ENCODE results near the gene URB1. TPM values are rescaled to one million over a fixed set of nuclear protein-coding genes. Genes with fewer than 3 reads are reported as not detected.

Gene URB1
- total and polyA plus RNA-seq, 9 of the 15 experiments (the other 6 are each of a cell fraction or from before 2014, with no cell fraction given) = 0.97 to 53.6 (median 21.5) TPM

- intact Hi-C loops (cut with micrococcal nuclease) (no loop called here), in situ Hi-C loops (cut with MboI) (no loop called here)
- no TSS peak for BruUV-seq (replicated peaks)
- no peak overlapping the region for H3K4me2 ChIP-seq (ENCODE audit: insufficient read depth, low read length)
- FAIRE-seq = no peak
- no peaks in the 10 kb centered on the region for H4K20me1 ChIP-seq (replicated peaks; ENCODE audit: control insufficient read depth, insufficient read depth, low read length)
- H3K79me2 ChIP-seq (ENCODE audit: control insufficient read depth, insufficient read depth, low read length) = no peaks in the 10 kb centered on the region
- no peak overlapping the region for H2AFZ ChIP-seq (ENCODE audit: low read depth, low read length)
- ChIA-PET POLR2A (no interaction called here), CTCF (ENCODE audit: low intra/inter-chr PET ratio) (no interaction called here)
- peaks cover 0 to 7% of the 10 kb centered on the region in 2 experiments; a peak in 2 of 5 replicates for H3K4me1 ChIP-seq (replicated peaks in 1 of 2; ENCODE audit: control insufficient read depth in 2 of 2, insufficient read depth in 2 of 2, low read length in 2 of 2)
- ATAC-seq = no peak
- TF ChIP-seq CBX3 (IDR thresholded peaks at IDR 0.05; ENCODE audit: borderline replicate concordance in 1 of 2, low read length in 2 of 2) (no peak), NFXL1 (CRISPR knock-in tag; IDR thresholded peaks at IDR 0.05) (no peak), MCM3 (IDR thresholded peaks at IDR 0.05) (no peak), TFAM (CRISPR knock-in tag; conservative IDR thresholded peaks at IDR 0.05) (no peak), ZNF780A (CRISPR knock-in tag; IDR thresholded peaks at IDR 0.05) (no peak), ZNF431 (CRISPR knock-in tag; IDR thresholded peaks at IDR 0.05) (no peak), HDAC2 (IDR thresholded peaks at IDR 0.05) (no peak)
- no peak overlapping the region for H3K27ac ChIP-seq (ENCODE audit: extremely low read depth, low read depth, low read length)
- H3K9me1 ChIP-seq (ENCODE audit: control insufficient read depth, insufficient read depth, low read length) = no peaks in the 10 kb centered on the region
- no peaks in the 10 kb centered on the region for H3K36me3 ChIP-seq (ENCODE audit: control insufficient read depth, insufficient read depth, low read length)
- H3K4me3 ChIP-seq = no peak overlapping the region
- H3K9me3 ChIP-seq (replicated peaks; ENCODE audit: control insufficient read depth, insufficient read depth, low read depth, low read length) = no peaks in the 10 kb centered on the region
- 1% methylated on average over 5 of the region's 5 CpGs for WGBS (ENCODE audit: insufficient coverage, low coverage, missing lambda C conversion rate)
- no peak overlapping the region for H3K9ac ChIP-seq (ENCODE audit: insufficient read depth in 1 of 2, low read depth in 2 of 2, low read length in 2 of 2)
- H3K27me3 ChIP-seq (ENCODE audit: control insufficient read depth in 2 of 2, insufficient read depth in 2 of 2, low read length in 2 of 2) = peaks cover 12 to 15% of the 10 kb centered on the region in 2 experiments
- DNase-seq (ENCODE audit: extremely low read depth in 1 of 4, low spot score in 3 of 4) = no peak
Observed at GRCh38 chr21:32424674-32425073, 31.9 kb upstream of the URB1 start.

- no peak for TF ChIP-seq FOXA1 (IDR thresholded peaks at IDR 0.05; ENCODE audit: borderline replicate concordance)
- no peak for TF ChIP-seq ZBED1 (IDR thresholded peaks at IDR 0.05)
- no peak for TF ChIP-seq CHCHD3 (CRISPR knock-in tag; IDR thresholded peaks at IDR 0.05)
- 5% methylated on average over 2 of the region's 2 CpGs for WGBS (ENCODE audit: insufficient coverage, low coverage, missing lambda C conversion rate)
- no peak overlapping the region for H3K4me3 ChIP-seq
- ChIA-PET CTCF (ENCODE audit: low intra/inter-chr PET ratio) (no interaction called here), POLR2A (no interaction called here)
- no peaks in the 10 kb centered on the region for H3K79me2 ChIP-seq (ENCODE audit: control insufficient read depth, insufficient read depth, low read length)
- H3K4me1 ChIP-seq (replicated peaks in 1 of 2; ENCODE audit: control insufficient read depth in 2 of 2, insufficient read depth in 2 of 2, low read length in 2 of 2) = peaks cover 0 to 7% of the 10 kb centered on the region in 2 experiments; a peak in 2 of 5 replicates
- peak in 1 of 4 experiments; percentile 3 for DNase-seq (ENCODE audit: extremely low read depth in 1 of 4, low spot score in 3 of 4)
- intact Hi-C loops (cut with micrococcal nuclease) (no loop called here), in situ Hi-C loops (cut with MboI) (no loop called here)
- H2AFZ ChIP-seq (ENCODE audit: low read depth, low read length) = no peak overlapping the region
- FAIRE-seq = no peak
- no peak overlapping the region for H3K9ac ChIP-seq (ENCODE audit: insufficient read depth in 1 of 2, low read depth in 2 of 2, low read length in 2 of 2)
- no peaks in the 10 kb centered on the region for H3K9me1 ChIP-seq (ENCODE audit: control insufficient read depth, insufficient read depth, low read length)
- no peak overlapping the region for H3K27ac ChIP-seq (ENCODE audit: extremely low read depth, low read depth, low read length)
- ATAC-seq = no peak
- no TSS peak for BruUV-seq (replicated peaks)
- no peaks in the 10 kb centered on the region for H4K20me1 ChIP-seq (replicated peaks; ENCODE audit: control insufficient read depth, insufficient read depth, low read length)
- no peaks in the 10 kb centered on the region for H3K36me3 ChIP-seq (ENCODE audit: control insufficient read depth, insufficient read depth, low read length)
- H3K9me3 ChIP-seq (replicated peaks; ENCODE audit: control insufficient read depth, insufficient read depth, low read depth, low read length) = no peaks in the 10 kb centered on the region
- no peak overlapping the region for H3K4me2 ChIP-seq (ENCODE audit: insufficient read depth, low read length)
- peaks cover 12 to 15% of the 10 kb centered on the region in 2 experiments for H3K27me3 ChIP-seq (ENCODE audit: control insufficient read depth in 2 of 2, insufficient read depth in 2 of 2, low read length in 2 of 2)
Observed at GRCh38 chr21:32424191-32424535, 31.4 kb upstream of the URB1 start.
